ENCODE measurements around the gene RNU6-8. TPM values are rescaled to one million over a fixed set of nuclear protein-coding genes. Genes with fewer than 3 reads are reported as not detected.

RNU6-8 gene
- total RNA-seq, result not detected in 2 replicates

DNA sequence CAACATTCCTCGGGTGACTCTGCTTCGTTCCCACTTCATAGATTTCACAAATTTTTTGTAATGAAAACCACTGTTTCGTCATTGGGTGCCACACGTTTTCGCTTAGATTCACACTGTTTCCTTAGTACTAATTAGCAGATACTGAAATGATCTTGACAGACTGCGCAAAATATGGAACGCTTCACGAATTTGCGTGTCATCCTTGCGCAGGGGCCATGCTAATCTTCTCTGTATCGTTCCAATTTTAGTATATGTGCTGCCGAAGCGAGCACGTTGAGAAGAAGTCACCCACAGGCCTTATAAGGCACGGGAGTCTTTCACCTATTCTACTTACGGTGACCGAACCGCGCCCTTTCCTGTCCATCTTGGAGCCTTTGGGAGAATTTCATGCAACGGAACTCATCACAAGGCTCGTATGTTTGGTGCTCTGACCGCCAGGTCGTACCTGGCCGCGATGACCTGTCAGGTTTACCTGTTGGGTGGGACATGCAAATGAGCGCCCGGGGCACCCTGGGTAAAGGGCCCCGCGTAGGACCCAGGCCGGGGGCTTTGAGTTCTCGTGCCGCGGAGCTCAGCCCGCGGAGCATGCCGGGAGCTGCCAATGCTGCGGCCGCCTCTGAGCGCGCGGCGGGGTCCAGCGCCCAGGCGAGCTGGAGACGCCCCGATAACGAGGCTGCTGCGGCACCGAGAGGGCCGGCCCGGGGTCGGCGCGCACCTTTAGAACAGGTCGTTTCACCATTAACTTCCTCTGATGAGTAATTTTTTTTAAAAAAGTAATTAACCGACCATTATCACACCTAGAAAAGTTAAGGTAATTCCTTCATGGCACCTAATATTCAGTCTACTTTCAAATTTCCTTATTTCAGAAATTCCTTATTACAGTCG lies at the start of gene RNU6-8:
Gene RNU6-8, minus strand, starts transcription at position 272 of the 885 bp plus-strand sequence.
- intact Hi-C loops (cut with micrococcal nuclease), result loop anchor here (1.0 to 10.0 kb wide), 14 partner anchors 49 to 1644 kb away; partner anchors contain the start of genes DTD2, G2E3, HEATR5A and NUBPL

DNA sequence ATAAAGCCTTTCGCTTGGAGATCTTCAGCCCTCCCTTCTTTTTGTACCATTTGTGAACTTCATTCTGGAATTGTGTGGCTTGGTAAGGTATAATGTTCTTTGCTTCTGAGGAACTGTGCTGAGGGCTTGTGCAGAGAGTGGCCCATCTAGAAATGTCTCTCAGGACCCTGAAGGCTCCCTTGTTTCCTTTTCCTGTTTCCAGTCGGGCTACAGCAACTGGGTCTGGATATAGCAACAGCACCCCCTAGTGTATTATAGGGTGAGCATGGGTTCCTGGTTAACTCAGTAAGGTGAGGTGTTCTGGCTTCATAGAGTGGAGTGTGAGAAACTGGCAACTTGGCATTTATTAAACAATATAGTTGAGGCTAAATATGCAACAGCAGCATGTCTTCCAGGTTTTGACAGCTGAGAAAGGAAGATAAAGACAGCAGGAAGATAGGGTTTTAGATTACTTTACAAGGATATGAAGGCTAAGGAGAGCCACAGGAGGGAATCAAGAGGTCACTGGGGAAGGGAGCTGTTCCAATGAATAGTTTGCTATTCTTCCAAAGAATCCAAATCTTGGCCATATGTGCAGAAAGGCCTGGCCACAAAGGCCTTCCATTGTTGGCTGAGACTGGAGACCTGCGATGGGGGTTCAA lies 49.1 kb upstream of the RNU6-8 start:
- intact Hi-C loops (cut with micrococcal nuclease), result loop anchor here (1.0 to 5.0 kb wide), 9 partner anchors 49 to 1045 kb away; partner anchors contain the start of genes HECTD1 and RNU6-8

DNA sequence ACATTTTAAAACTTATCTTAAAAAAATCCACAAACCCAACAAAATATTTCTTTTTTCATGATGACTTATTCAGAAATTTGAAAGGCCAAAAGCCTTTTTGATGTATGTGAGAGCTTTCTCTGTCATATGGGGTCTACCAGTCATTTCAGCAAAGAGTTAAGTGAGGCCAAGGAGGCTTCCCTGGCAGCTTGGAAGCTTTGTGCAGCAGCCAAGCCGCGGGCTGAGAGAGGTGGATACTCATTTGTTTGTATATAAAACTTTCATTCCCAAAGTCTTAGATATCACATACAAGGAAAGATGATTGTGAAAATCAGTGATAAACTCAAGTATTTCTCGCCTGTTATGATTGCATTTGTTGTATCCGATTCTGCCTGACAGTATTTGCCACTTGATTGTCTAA lies 48.5 kb upstream of the RNU6-8 start:
- intact Hi-C loops (cut with micrococcal nuclease), result loop anchor here (5.0 kb wide), 1 partner anchor 1044 kb away; the partner anchor contains the start of gene HECTD1

GRCh38 chr14:32250681-32251080 lies 47.6 kb upstream of the RNU6-8 start:
- intact Hi-C loops (cut with micrococcal nuclease), result loop anchor here (5.0 kb wide), 1 partner anchor 1043 kb away; the partner anchor contains the start of gene HECTD1

DNA sequence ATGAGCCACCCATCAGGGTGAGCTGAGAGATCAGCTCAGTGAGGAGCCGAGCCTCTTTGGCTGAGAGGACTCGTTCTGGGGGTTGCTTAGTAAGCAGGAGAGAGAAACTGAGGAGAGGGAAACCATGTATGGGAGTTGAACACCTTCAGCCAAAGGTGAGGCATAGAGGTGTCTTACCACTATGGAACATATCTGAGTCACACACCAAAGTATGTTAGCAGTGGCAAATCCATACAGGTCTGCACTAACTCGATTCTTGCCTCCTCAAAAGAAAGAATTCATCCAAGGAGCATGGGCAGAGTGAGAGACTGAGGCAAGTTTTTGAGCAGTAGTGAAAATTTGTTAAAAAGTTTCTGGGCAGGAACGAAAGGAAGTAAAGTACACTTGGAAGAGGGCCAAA lies 46.7 kb upstream of the RNU6-8 start:
- intact Hi-C loops (cut with micrococcal nuclease), result loop anchor here (5.0 kb wide), 1 partner anchor 1042 kb away; the partner anchor contains the start of gene HECTD1

DNA sequence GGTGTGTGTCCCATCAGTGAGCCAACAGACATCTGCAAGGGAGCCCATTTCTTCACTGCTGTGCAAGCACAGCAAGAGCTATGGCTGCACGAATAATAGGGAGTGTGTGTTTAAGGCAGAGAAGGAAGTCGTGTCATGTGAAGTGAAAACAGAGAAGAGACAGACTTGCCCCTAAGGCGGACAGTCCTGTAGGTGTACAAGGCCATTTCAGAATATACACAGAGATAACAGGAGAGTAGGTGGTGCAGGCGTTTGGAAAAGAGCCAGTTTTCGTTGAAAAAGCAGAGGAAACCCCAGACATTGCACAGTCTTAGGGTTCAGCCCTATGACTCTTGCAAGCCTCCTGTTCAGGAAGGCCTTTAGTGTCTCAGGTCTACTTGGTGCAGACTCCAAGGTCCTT lies 46.3 kb upstream of the RNU6-8 start:
- intact Hi-C loops (cut with micrococcal nuclease), result no loop called here

DNA sequence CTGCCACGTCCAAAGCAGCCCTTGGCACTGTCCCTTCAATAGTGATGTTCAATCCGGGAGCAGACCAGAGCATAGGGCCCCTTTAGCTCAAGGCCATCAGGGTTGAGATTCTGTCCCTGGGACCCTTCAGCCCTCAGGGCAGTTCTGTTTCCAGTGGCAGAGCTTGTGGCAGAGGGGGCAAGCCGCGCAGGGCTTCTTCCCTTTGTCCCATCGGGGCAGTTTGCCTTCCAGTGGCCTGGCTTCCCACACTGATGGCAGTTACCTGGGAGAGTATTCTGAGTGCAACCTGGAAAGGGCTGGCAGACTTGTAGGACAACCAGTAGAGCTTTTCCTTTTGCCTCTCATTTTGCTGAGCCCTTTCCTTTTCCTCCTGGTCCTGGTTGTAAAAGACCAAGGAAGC lies 43.7 kb upstream of the RNU6-8 start:
- intact Hi-C loops (cut with micrococcal nuclease), result no loop called here

DNA sequence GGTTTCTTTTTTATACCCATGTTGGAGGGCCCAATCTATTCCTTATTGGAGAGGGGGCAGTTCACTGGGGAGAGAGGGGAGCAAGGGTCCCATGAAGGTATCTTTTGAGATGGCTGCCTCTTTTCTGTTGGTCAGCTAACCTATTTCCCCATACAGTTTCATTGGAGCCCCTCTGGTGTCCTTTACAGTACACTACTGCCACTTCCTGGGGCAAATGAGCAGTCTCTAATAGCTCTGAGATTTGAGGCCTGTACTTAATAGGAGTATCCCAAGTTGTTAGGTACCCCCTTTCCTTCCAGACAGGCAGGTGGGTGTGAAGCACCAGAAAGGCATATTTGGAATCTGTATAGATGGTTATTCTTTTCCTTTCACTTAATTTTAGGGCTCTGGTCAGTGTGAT lies 41.3 kb upstream of the RNU6-8 start:
- intact Hi-C loops (cut with micrococcal nuclease), result no loop called here

DNA sequence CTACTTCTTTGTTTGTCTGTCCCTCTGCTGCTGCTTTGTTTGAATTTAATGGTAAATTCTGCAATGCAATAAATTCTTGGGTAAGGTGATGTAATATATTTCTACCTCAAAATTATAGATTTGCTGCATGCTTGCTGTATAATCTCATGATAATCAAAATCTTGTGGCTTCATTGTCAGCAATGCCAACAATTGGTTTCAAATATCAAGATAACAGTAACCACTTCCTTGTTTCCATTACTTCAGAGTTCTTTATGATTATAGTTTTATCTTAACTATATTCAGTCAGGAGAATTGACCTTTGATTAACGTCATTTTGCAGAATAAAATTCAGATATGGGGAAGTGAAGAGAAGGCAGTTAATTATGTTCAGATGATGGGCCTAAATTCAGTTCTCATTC lies 30.2 kb upstream of the RNU6-8 start:
- intact Hi-C loops (cut with micrococcal nuclease), result no loop called here

- intact Hi-C loops (cut with micrococcal nuclease), result no loop called here
These were observed 29.4 kb upstream of the RNU6-8 start for GRCh38 chr14:32232481-32232880.

GRCh38 chr14:32230695-32231280 lies 27.7 kb upstream of the RNU6-8 start:
- intact Hi-C loops (cut with micrococcal nuclease), result no loop called here

DNA sequence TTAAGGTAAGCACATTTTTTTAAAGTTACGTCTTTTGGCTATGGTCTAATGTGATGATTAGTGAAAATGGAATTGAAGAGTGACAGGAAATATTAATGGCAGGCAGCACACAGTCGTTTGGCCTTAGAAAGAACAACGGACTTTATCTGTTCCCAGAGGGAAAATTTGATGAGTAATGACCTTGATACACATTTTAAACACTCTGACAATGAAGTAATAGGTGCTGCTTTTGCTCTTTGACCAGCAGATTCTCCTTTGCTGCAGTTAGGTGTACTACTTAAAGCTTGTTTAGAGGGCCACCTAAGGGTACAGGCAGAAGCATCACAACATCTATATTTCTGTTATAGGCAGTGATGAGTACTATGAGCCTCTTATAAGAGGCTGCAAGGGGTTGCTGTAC lies 27.1 kb upstream of the RNU6-8 start:
- intact Hi-C loops (cut with micrococcal nuclease), result no loop called here

DNA sequence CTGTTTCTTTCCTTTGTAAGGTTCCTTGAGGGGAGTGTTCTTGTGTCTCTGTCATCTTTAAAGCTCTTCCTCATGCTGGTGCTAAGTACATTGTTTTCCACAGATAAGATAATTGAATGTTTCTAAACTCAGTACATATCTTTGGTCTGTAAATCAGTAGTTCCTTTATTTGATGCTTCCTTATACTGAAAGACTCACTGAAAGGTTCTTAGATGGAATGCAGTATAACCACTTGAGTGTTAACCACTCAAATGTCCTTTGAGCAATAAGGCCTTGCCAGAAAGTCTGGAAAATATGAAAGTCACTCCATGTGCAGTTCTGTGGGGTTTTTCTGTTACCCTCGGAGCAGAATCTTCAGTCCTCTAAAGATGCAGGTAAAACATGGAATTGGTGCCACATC lies 23.0 kb upstream of the RNU6-8 start:
- intact Hi-C loops (cut with micrococcal nuclease), result no loop called here

- intact Hi-C loops (cut with micrococcal nuclease), result no loop called here
These were observed 22.4 kb upstream of the RNU6-8 start for GRCh38 chr14:32225378-32225920.

GRCh38 chr14:32224737-32225377 lies 21.8 kb upstream of the RNU6-8 start:
- intact Hi-C loops (cut with micrococcal nuclease), result no loop called here

DNA sequence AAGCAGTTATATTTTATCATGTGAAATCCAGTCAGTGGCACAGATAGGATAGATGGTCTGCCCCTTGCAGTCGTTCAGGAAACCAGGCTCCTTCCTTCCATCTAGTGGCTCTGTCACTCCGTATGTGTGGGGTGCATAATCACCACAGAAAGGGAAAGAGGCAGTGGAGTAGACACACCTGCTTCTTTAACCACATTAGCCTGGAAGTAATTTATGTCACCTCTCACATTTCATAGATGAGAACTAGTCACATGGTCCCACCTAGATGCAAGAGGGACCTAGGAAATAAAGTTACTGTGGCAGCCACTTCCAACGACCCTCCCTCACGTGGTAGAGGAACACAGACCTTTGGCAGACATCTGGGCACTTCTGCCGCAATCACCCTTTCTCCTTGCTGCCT lies 14.2 kb upstream of the RNU6-8 start:
- intact Hi-C loops (cut with micrococcal nuclease), result no loop called here

GRCh38 chr14:32212833-32213232 lies 9.8 kb upstream of the RNU6-8 start:
- intact Hi-C loops (cut with micrococcal nuclease), result no loop called here

DNA sequence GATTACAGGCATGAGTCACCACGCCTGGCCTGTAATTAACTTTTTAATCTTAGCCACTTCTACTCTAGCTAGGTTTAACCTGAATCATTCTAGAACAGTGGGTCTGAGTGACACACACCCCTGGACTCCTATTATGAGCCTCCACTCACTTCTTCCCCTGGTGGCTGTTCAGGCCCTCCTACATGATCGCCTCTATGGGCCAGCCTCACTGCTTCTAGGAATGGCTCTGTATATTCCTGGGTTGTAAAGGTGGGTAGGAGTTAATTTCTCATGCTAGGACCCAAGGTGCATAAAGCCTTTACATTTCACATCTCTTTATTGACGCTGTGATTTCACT lies 8.0 kb upstream of the RNU6-8 start:
- intact Hi-C loops (cut with micrococcal nuclease), result no loop called here

GRCh38 chr14:32209471-32209870 lies 6.4 kb upstream of the RNU6-8 start:
- intact Hi-C loops (cut with micrococcal nuclease), result loop anchor here (10.0 kb wide), 1 partner anchor 1585 kb away; the partner anchor contains the start of gene SCFD1

GRCh38 chr14:32208490-32208889 lies 5.4 kb upstream of the RNU6-8 start:
- intact Hi-C loops (cut with micrococcal nuclease), result loop anchor here (10.0 kb wide), 1 partner anchor 1584 kb away; the partner anchor contains the start of gene SCFD1

DNA sequence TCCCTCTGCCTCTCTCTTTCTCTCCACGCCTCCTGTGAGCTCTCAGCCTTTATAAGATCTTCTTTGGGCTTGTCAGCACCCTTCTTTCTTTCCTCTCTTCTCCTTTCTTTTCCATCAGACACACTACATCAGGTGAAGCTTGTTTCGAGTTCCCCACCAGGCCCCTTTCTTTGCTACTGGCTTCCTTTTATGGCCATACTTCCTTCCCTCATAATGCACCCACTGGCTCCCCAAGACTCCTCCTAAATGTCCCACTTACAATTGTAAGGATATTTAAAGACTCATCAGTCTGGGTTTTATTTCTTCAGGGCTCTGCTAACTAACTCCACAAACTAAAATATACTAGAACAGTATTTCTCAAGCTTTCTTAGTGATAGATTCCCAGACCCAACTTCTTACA lies 3.5 kb upstream of the RNU6-8 start:
- intact Hi-C loops (cut with micrococcal nuclease), result loop anchor here (10.0 kb wide), 1 partner anchor 1582 kb away; the partner anchor contains the start of gene SCFD1

All from T-helper 1 cell treated with Interleukin-12 subunit alpha and Interleukin-12 subunit beta and Interleukin-4 antibody, amounts not matched to agents 30 ng/mL and 1 ng/mL, for 36 hours (primary cell).